HEK293 (cell line): ENCODE data around the gene UBE2F.
A peak's percentile ranks its signal among the peaks of the same experiment; 100 is the strongest.

Experiments
- CTCF ChIA-PET: fragments of 350-600 bp; formaldehyde crosslinking; extraction: SDS; loops from one replicate; lab custom pipeline; 2021; ENCODE audit warnings: antibody characterized with exemption; lab: Yijun Ruan, JAX
- POLR2A ChIA-PET: fragments of 300-600 bp; formaldehyde crosslinking; extraction: SDS; loops from one replicate; lab custom pipeline; 2020; ENCODE audit warnings: antibody characterized with exemption, inconsistent platforms; lab: Yijun Ruan, JAX
- H3K27ac ChIP-seq: fragments of 200-500 bp; sonication (Bioruptor generic); 2 replicates; pipeline ENCODE4 v1.5.1; 2014; ENCODE audit warnings: low read depth, low read length, control low read depth, inconsistent platforms; ENCODE audit errors: extremely low read depth
- H3K36me3 ChIP-seq, 2 experiments: fragments of 200-500 bp in 1 of 2; sonication (Bioruptor generic) in 1 of 2; 1 replicate in 1 of 2; 2 replicates in 1 of 2; pipeline ENCODE4 v1.5.1; 2014 to 2017; ENCODE audit warnings: inconsistent platforms in 2 of 2, low read length in 2 of 2; ENCODE audit not compliant: control insufficient read depth in 2 of 2, insufficient read depth in 1 of 2
- H3K4me1 ChIP-seq: fragments of 200-500 bp; sonication (Bioruptor generic); 2 replicates; pipeline ENCODE4 v1.5.1; 2014; ENCODE audit warnings: mild to moderate bottlenecking, low read length, inconsistent platforms; ENCODE audit not compliant: control insufficient read depth, insufficient read depth
- H3K4me3 ChIP-seq: 2 replicates; pipeline ENCODE4 v1.5.1; 2011; ENCODE audit warnings: low read depth, mild to moderate bottlenecking, control low read depth, low read length, moderate library complexity
- H3K9me3 ChIP-seq: fragments of 200-500 bp; sonication (Bioruptor generic); 2 replicates; pipeline ENCODE4 v1.5.1; 2014; ENCODE audit warnings: low read depth, low read length, inconsistent platforms; ENCODE audit not compliant: control insufficient read depth, insufficient read depth
- GLI4 ChIP-seq: fragments of 450-650 bp; formaldehyde crosslinking; IDR thresholded peaks from 2 replicates; pipeline ENCODE4 v1.5.1; 2016; ENCODE audit warnings: missing biosample characterization, missing genetic modification characterization
- ZIC2 ChIP-seq: fragments of 450-650 bp; formaldehyde crosslinking; IDR thresholded peaks from 2 replicates; pipeline ENCODE4 v1.5.1; 2016; ENCODE audit warnings: missing biosample characterization, missing genetic modification characterization
- ZNF138 ChIP-seq: fragments of 450-650 bp; formaldehyde crosslinking; IDR thresholded peaks from 2 replicates; pipeline ENCODE4 v1.5.1; 2016; ENCODE audit warnings: missing biosample characterization, missing genetic modification characterization, borderline replicate concordance
- ZNF274 ChIP-seq, 2 experiments: fragments of 200-500 bp in 1 of 2; fragments of 450-650 bp in 1 of 2; sonication (Bioruptor generic) in 1 of 2; formaldehyde crosslinking in 1 of 2; IDR thresholded peaks; 2 replicates each; pipeline versions ENCODE4 v1.5.1 to v1.6.1; 2014 to 2016; ENCODE audit warnings: borderline replicate concordance in 1 of 2, inconsistent platforms in 1 of 2, low read length in 1 of 2, missing biosample characterization in 1 of 2, missing genetic modification characterization in 1 of 2
- ZNF350 ChIP-seq: fragments of 450-650 bp; formaldehyde crosslinking; IDR thresholded peaks from 2 replicates; pipeline ENCODE4 v1.5.0; 2017; ENCODE audit warnings: missing biosample characterization, mild to moderate bottlenecking, missing genetic modification characterization
- ZNF473 ChIP-seq: fragments of 450-650 bp; formaldehyde crosslinking; IDR thresholded peaks from 2 replicates; pipeline ENCODE4 v1.5.1; 2017; ENCODE audit warnings: missing biosample characterization, missing genetic modification characterization
- TF ChIP-seq, protein P1 (sequence below): fragments of 450-650 bp; formaldehyde crosslinking; IDR thresholded peaks from 2 replicates; pipeline ENCODE4 v1.5.1; 2016; ENCODE audit warnings: missing biosample characterization, missing genetic modification characterization
- TF ChIP-seq, protein P2 (sequence below): IDR thresholded peaks from 2 replicates; pipeline ENCODE4 v1.6.1; 2011; ENCODE audit warnings: mild to moderate bottlenecking, low read depth, low read length, borderline replicate concordance

UBE2F gene

DNA sequence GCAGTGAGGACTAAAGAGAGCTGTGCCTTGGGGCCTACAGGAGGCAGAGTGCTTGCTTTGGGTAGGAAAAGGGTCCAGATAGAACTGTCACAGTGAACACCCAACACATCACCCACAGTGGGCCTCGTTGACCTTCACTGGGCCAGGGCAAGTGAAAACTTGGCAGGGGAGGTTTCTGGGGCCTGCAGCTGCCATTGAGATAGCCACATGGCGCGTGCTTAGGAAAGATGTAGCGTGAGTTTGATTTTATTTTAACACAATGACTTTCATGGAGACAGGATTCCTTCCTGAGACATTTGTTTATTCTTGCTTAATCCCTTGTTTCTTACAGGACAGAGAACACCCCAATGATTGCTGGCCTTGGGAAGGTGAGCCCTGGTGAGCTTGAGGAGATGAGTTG is 124.1 kb downstream of the UBE2F start:
- no peak overlapping the region for H3K4me3 ChIP-seq
- H3K9me3 ChIP-seq = no peaks in the 10 kb centered on the region
- POLR2A ChIA-PET = no interaction called here
- H3K27ac ChIP-seq = no peak overlapping the region
- no peak for TF ChIP-seq ZNF274 (IDR thresholded peaks at IDR 0.05; ENCODE audit: low read length)
- no peak for TF ChIP-seq ZNF274 (tag by site-specific recombination; IDR thresholded peaks at IDR 0.05; ENCODE audit: borderline replicate concordance)
- TF ChIP-seq ZIC2 (tag by site-specific recombination) = no peak
- no peak for TF ChIP-seq ZNF138
- TF ChIP-seq, protein P1, sequence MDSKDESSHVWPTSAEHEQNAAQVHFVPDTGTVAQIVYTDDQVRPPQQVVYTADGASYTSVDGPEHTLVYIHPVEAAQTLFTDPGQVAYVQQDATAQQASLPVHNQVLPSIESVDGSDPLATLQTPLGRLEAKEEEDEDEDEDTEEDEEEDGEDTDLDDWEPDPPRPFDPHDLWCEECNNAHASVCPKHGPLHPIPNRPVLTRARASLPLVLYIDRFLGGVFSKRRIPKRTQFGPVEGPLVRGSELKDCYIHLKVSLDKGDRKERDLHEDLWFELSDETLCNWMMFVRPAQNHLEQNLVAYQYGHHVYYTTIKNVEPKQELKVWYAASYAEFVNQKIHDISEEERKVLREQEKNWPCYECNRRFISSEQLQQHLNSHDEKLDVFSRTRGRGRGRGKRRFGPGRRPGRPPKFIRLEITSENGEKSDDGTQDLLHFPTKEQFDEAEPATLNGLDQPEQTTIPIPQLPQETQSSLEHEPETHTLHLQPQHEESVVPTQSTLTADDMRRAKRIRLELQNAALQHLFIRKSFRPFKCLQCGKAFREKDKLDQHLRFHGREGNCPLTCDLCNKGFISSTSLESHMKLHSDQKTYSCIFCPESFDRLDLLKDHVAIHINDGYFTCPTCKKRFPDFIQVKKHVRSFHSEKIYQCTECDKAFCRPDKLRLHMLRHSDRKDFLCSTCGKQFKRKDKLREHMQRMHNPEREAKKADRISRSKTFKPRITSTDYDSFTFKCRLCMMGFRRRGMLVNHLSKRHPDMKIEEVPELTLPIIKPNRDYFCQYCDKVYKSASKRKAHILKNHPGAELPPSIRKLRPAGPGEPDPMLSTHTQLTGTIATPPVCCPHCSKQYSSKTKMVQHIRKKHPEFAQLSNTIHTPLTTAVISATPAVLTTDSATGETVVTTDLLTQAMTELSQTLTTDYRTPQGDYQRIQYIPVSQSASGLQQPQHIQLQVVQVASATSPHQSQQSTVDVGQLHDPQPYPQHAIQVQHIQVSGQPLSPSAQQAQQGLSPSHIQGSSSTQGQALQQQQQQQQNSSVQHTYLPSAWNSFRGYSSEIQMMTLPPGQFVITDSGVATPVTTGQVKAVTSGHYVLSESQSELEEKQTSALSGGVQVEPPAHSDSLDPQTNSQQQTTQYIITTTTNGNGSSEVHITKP (tag by site-specific recombination) = peak; percentile 57
- TF ChIP-seq, protein P2, sequence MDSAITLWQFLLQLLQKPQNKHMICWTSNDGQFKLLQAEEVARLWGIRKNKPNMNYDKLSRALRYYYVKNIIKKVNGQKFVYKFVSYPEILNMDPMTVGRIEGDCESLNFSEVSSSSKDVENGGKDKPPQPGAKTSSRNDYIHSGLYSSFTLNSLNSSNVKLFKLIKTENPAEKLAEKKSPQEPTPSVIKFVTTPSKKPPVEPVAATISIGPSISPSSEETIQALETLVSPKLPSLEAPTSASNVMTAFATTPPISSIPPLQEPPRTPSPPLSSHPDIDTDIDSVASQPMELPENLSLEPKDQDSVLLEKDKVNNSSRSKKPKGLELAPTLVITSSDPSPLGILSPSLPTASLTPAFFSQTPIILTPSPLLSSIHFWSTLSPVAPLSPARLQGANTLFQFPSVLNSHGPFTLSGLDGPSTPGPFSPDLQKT = no peak
- no peak for TF ChIP-seq ZNF350 (tag by site-specific recombination)
- TF ChIP-seq, all 188 proteins: peak for 1
- Histone ChIP-seq H3K36me3 (peaks cover 0 to 16% of the 10 kb centered on the region in 2 experiments; a peak in 2 of 3 replicates), H3K4me1 (no peaks in the 10 kb centered on the region)
- CTCF ChIA-PET = interaction anchor here (0.7 kb wide), 1 partner anchor 35 kb away, joined by 3 read pairs; no protein-coding TSS in a partner anchor

DNA sequence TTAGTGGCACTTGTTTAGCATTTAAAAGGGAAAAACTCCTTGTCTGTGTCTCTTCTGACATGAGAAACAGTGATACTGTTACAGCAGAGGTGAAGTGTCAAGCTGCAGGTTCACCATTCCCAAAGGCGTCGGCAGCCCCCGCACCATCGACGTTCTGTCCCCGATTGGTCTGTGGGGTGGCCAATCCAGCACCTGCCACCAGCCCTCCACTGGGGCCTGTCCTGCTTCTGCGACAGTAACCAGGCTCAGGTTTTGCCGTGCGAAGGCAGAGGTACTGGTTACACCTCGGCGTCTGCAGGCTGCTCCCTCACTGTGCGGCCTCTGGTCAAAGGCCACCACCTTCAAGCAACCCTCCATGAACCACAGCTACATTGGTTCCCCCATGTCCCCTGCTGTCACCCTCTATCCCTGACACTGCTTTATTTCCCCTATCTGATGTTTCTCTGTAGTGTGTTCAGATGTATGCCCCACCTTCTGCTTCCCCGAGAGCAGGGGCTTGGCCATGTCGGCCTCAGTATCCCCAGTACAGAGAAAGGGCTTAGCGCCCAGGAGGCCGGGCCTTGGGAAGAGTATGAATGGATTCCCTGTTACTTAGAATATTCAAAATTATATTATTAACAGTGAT is 124.7 kb downstream of the UBE2F start:
- Histone ChIP-seq H3K27ac (no peak overlapping the region), H3K4me1 (no peaks in the 10 kb centered on the region), H3K9me3 (no peaks in the 10 kb centered on the region)
- POLR2A ChIA-PET = no interaction called here
- TF ChIP-seq ZNF473 (tag by site-specific recombination) (no peak), ZNF274 (IDR thresholded peaks at IDR 0.05; ENCODE audit: low read length) (no peak), ZNF274 (tag by site-specific recombination; IDR thresholded peaks at IDR 0.05; ENCODE audit: borderline replicate concordance) (no peak), GLI4 (tag by site-specific recombination) (no peak)
- TF ChIP-seq, all 188 proteins: peak for 0
- Histone ChIP-seq H3K4me3 (no peak overlapping the region), H3K36me3 (peaks cover 0 to 16% of the 10 kb centered on the region in 2 experiments; a peak in 2 of 3 replicates)
- CTCF ChIA-PET = interaction anchor here (0.7 kb wide), 1 partner anchor 34 kb away, joined by 3 read pairs; no protein-coding TSS in a partner anchor
